LNCAP (cell line): Measurements from ENCODE around the gene PRRG1.

ENCODE experiments used
- TF ChIP-seq, protein P1 (sequence below): fragments of 450-650 bp; IDR thresholded peaks from 2 replicates; pipeline ENCODE4 v1.5.1; 2017; ENCODE audit warnings: mild to moderate bottlenecking

Gene PRRG1

DNA sequence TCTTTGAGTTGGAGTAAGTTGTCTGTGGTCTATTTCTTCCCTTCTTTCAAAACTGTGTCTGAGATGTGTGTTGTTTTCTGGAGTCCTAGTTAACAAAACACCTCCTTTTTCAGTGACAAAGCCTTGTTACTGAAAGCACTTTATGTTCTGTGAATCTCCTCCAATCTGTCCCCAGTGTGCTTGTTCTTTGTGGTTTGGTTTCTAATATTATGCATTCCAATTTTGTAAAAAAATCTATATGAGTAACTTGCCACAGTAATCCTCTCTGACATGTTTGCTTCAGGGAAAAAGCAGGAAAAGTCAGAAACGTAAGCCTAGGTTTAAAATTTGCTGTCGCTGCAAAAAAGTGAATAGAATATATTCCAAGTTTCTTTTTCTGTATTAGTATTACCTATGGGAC lies 12.4 kb downstream of the PRRG1 start:
- TF ChIP-seq, protein P1, sequence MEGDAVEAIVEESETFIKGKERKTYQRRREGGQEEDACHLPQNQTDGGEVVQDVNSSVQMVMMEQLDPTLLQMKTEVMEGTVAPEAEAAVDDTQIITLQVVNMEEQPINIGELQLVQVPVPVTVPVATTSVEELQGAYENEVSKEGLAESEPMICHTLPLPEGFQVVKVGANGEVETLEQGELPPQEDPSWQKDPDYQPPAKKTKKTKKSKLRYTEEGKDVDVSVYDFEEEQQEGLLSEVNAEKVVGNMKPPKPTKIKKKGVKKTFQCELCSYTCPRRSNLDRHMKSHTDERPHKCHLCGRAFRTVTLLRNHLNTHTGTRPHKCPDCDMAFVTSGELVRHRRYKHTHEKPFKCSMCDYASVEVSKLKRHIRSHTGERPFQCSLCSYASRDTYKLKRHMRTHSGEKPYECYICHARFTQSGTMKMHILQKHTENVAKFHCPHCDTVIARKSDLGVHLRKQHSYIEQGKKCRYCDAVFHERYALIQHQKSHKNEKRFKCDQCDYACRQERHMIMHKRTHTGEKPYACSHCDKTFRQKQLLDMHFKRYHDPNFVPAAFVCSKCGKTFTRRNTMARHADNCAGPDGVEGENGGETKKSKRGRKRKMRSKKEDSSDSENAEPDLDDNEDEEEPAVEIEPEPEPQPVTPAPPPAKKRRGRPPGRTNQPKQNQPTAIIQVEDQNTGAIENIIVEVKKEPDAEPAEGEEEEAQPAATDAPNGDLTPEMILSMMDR, result no peak

DNA sequence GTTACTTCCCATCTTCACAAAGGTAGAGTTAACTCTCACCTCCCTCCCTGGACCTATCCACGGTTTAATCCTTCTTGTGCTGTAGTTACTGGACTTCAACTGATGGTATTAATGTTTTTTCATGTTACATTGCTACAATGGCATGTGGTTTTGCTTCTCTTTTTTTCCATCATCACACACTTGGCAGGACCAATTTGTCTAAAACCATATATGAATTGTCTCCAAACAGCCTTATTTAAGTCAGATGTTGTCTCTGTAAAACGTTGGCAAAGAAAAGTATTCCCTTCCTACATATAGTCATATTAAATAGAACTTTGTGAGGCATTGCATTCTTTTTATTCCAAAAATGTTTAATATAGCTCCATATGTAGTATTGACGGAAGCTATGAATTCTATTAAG lies 15.5 kb downstream of the PRRG1 start:
- TF ChIP-seq, protein P1, result no peak

DNA sequence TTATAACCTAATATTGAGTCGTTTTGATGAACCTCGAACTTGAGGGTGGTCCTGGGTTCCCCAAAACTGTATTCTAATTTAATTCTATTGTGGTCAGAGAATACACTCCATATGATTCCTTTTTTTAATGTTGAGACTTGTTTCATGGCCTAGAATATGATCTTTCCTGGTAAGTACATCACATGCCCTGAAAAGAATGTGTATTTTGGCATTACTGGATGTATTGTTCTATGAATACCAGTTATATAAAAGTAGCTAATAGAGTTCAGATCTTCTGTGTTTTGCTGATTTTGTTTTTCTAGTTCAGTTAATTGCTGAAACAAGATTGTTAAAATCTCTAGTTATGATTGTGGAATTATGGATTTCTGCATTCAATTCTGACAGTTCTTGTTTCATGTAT lies 18.8 kb downstream of the PRRG1 start:
- TF ChIP-seq, protein P1, result no peak

DNA sequence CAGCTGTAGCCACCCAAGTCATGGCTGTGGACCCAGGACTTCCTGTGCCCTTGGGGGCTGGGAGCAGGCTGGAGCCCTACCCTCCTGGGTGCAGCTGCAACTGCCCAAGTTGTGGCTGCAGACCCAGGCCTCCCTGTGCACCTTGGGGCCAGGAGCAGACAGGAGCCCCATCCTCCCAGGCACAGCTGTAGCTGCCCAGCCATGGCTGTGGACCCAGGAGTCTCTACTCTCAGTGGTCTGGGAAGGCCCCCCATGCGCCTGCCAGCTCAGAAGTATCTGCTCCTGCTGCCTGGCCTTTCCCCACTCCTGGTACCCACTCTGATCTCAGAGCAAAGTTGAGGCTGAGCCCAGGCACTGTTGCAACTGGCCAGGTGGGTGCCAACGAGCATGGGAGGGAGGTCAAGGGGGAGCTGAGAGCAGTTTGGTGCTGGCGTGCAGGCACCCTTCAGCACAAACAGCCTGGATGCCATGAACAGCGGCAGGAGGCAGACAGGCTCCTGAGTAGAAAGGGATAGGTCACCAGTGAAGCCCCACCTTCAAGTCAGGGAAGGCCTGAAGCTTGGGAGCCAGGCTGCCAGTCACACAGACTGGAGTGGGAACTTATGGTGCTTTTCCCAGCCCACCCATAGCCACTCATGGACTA lies 21.5 kb downstream of the PRRG1 start:
- TF ChIP-seq, protein P1, result no peak

DNA sequence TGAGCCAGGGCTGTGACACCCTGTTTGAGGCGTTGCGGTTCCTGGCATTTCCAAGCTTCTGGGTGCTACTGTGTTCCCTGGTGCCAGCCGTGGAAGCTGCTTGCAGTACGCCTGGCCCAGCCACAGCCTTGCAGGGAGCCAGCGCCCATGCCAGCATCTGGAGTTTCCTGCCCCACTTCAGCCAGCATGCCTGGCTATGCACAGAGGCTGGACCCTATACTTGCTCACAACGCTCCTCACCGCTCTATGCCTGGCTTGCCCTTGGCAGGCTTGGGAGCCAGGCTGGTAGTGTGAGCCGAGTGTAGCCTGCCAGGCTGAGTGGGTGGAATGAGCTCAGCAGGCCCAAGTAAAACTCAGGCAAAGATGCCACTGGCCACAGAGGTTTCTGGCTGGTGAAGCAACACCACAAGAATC lies 22.4 kb downstream of the PRRG1 start:
- TF ChIP-seq, protein P1, result no peak

DNA sequence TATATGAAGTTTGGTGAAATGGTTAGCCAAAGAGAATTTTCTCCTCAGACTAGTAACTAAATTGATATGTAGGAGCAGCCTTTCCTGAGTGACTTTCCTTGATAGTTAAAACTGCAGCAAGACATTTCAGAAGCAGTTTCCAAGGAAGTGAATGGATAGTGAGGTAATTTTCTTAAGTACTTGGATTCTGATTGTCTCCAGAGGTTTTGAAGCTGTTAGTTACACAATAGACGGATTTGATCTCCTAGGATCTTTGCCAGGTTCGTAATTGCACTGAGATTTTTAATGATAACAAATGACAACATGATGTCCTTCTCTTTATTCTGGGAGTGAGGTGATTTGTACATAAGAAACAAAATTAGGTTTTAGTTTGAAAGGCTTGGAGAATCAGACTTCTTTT lies 29.2 kb downstream of the PRRG1 start:
- TF ChIP-seq, protein P1, result no peak

DNA sequence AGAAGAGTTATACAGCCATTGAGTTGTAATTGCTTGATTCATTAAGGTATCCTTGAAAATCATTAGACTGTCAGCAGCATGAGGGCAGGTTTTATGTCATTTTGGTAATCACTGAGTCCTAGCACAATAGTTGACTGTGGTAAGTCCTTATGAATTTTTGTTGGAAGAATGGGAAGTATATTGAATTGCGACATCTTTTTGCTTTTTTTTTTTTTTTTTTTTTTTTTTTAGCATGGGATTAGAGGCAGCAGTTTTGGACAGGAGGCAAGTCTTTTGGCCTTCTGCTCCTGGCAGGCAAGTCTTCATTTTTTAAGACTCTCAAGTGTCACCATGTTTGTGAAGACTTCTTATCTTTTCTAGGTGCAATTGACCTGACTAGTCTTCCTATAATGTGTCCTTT lies 29.7 kb downstream of the PRRG1 start:
- TF ChIP-seq, protein P1, result no peak

DNA sequence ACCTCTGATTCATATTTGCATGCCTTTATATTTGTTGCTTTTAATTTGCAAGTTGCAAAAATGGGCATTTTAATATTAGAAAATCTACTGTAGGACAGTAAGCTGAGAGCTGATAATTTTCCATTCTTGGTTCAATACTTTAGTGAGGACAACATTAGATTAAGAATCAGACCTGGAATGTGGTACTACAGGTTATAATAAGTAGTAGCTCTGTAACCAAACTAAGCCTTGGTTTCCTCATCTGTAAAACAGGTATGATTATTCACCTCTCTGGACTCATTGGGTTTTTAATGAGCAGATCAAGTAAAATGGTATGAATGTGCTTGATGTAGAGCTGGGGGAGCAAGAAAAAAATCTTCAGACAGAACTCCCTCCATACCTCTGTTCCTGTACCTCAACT lies 31.1 kb downstream of the PRRG1 start:
- TF ChIP-seq, protein P1, result no peak
